GM18868 (cell line): ENCODE data around the gene ANKRD11.
"Not testable (repeated sequence)": the region's sequence is repeated elsewhere in the genome, so short reads cannot be mapped to it uniquely, and the experiment has no call there.

Experiments
- ATAC-seq: cut with Tn5 transposase; IDR thresholded peaks from one replicate; pipeline ENCODE4 v1.9.1; 2021; ENCODE audit warnings: mild to moderate bottlenecking, moderate library complexity; ENCODE audit not compliant: unreplicated experiment

Gene ANKRD11

GRCh38 chr16:89334050-89334449, 156.3 kb downstream of the ANKRD11 start:
- no peak for ATAC-seq

- ATAC-seq = not testable (repeated sequence)
Measured at GRCh38 chr16:89333401-89334001, 156.9 kb downstream of the ANKRD11 start.

DNA sequence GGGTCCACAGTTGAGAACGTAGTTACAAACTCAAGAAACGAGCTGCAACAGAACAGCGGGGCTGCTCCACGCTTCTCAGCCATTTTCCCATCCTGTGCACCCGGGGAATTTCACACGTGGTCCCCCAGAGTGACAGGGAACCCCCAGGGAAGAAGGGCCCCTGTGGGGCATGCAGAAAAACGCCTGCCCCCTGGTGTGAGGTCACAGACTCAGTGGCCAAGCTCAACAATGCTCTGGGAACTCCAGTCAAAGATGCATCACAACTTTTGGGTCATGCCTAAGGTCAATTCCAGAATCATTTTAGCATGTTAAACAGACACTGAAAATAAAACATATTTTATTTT, 157.5 kb downstream of the ANKRD11 start:
- ATAC-seq = no peak

- no peak for ATAC-seq
Measured at GRCh38 chr16:89332243-89332901, 158.0 kb downstream of the ANKRD11 start.

- ATAC-seq = no peak
Measured at GRCh38 chr16:89331371-89332109, 158.8 kb downstream of the ANKRD11 start.

DNA sequence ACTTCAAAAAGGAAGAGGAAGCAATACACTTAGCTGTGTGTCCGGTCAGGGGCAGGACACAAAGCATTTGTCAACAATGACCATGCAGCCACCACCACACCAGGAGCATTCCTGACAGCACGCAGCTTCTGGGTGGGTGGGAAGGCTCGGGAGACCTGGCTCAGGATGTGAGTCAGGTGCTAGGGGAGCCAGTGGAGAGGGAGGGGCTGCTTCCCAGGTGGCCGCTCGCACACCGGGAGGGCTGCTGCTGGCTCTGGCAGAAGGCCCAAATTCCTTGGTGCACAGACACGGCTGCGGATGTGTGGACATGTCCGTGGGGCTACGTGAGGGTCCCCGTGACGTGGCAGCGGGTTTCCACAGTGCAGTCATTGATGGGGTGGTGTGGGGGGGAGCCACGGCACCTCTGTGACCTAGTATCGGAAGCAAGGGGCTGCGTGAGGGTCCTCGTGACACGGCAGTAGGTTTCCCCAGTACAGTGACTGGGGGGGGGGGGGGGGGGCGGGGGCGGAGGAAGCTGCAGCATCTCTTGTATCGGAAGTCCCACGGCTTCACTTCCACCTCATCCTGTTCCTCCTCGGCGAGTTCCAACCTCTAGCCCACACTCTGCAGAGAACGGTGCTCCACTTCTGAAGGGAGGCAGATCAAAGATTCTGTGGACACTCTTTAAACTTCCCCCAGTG, 160.0 kb downstream of the ANKRD11 start:
- no peak for ATAC-seq

GRCh38 chr16:89329830-89330176, 160.6 kb downstream of the ANKRD11 start:
- ATAC-seq = not testable (repeated sequence)

DNA sequence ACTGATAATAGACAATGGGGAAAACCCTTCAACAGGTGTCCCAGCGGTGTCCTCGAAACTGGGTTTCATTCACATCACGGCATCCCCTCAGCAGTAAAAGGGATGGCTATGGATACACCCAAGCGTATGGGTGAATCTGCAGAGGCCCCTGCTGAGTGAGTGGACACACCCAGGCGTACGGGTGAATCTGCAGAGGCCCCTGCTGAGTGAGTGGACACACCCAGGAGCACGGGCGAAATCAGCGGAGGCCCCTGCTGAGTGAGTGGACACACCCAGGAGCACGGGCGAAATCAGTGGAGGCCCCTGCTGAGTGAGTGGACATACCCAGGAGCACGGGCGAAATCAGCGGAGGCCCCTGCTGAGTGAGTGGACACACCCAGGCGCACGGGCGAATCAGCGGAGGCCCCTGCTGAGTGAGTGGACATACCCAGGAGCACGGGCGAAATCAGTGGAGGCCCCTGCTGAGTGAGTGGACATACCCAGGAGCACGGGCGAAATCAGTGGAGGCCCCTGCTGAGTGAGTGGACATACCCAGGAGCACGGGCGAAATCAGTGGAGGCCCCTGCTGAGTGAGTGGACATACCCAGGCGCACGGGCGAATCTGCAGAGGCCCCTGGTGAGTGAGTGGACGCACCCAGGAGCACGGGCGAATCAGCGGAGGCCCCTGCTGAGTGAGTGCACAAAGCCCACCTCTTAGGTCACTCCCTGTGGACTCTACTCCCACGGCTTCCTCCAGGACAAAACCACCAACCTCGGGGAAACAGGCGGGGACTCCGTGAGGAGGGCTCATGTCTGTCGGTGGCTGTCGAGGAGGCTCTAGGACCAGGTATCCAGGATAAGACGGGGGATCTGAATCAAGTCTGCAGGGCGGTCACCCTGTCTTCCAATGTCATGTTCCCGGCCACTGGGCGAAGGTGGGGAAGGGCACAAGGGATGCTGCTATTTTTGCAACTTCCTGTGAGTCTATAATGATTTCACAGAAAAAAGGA, 161.7 kb downstream of the ANKRD11 start:
- not testable (repeated sequence) for ATAC-seq

- ATAC-seq = no peak
Measured at GRCh38 chr16:89326721-89327120, 163.6 kb downstream of the ANKRD11 start.

DNA sequence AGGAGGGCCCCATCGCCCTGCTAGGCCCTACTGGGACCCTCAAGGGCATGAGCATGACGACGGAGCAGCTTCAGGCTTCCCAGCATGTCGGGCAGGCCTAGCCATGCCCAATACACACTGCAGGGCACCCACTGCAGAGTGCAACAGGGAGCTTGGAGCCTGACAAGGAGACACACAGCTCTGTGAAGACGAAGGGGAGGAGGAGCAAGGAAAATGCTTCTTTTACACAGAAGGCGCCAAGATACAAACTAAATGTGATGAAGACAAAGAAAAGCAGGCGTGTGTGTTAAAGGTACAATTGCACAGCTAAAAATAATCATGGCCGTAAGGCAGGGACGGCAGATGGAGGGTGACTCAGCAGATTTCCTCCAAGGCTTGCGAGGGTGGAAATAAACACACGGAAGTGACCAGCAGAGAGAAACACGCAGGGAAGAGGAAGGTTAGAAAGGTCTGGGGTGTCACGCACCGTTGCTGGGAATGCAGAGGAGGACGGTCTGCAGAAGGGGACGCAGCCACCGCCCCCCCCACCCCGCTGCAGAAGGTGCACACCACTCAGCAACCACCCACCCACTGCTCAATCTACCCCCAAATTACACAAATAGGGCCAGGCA, 164.4 kb downstream of the ANKRD11 start:
- no peak for ATAC-seq

DNA sequence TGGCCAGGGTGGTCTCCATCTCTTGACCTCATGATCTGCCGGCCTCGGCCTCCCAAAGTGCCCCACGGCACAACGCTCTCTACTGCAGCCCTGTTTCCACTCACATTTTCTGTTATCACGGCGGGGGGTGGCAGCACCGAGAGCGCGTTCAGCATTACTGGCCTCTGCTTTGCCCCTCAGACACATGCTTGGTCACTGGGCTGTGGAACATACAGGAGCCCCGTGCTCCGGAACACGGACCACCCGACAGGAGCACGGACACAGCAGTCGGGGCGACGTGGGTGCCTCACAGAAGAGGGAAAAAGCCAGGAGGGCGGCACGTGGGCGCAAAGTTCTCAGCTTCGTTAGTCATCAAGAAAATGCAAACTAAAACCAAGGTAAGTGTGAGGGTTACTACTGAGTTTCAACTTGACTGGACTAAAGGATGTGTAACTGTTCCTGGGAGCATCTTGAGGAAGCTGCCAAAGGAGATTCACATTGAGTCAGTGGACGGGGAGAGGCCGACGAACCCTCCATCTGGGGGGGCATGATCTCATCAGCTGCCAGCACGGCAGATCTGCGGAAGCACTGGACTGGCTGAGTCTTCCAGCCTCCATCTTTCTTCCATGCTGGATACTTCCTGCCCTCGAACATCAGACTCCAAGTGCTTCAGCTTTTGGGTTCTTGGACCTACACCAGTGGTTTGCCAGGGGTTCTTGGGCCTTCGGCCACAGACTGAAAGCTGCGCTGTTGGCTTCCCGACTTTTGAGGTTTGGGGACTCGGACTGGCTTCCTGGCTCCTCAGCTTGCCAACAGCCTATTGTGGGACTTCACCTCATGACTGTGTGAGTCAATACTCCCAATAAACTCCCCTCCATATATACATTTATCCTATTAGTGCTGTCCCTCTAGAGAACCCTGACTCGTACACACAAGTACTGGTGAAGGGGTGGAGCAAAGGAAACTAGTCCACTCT, 166.0 kb downstream of the ANKRD11 start:
- ATAC-seq = peak; percentile 54

GRCh38 chr16:89323120-89323960, 167.0 kb downstream of the ANKRD11 start:
- no peak for ATAC-seq

GRCh38 chr16:89322321-89323119, 167.8 kb downstream of the ANKRD11 start:
- no peak for ATAC-seq

GRCh38 chr16:89320782-89321501, 169.4 kb downstream of the ANKRD11 start:
- ATAC-seq = no peak

GRCh38 chr16:89319886-89320781, 170.2 kb downstream of the ANKRD11 start:
- peak; percentile 43 for ATAC-seq

DNA sequence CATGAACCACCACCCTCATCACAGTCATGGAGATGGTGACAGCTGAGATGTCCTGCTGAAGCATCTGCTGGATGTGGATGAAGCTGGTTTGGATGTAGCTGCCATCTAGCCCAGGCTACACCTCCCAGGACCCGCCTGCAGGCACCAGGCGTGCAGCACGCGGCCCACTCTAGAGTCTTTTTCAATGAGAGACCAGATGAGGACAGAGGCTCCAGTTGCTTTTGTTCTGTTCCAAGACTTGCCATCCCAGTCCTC, 170.8 kb downstream of the ANKRD11 start:
- ATAC-seq = no peak
